Measurements from ENCODE around the gene TAF5L. TPM values are rescaled to one million over a fixed set of nuclear protein-coding genes. Genes with fewer than 3 reads are reported as not detected.
"Not testable (repeated sequence)": the region's sequence is repeated elsewhere in the genome, so short reads cannot be mapped to it uniquely, and the experiment has no call there.

Gene TAF5L
- total RNA-seq, 4 donors from 2014 or later: 7.5 to 15.7 (median 9.4) TPM

DNA sequence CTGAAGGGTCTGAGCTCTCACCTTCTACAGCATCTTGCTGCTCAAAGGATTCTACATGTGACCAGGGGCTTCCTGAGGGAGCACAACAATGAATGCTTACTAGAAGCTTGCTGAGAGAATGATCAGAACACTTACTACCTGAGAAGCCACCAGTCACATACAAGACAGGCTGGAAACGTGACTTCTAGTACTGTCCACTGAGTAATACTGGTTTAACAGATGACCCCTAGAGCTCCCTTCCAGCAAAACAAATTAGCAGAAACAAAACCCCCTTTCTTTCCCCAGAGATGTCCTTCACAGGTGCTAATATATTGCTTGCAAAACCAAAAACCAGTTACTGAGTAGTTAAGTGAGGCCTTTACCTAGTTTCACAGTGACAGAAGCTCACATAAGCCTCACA, 2.1 kb downstream of the TAF5L start:
- H3K4me3 ChIP-seq (ENCODE audit: low read depth, poor library complexity, severe bottlenecking): no peak overlapping the region
- TF ChIP-seq, protein P1, sequence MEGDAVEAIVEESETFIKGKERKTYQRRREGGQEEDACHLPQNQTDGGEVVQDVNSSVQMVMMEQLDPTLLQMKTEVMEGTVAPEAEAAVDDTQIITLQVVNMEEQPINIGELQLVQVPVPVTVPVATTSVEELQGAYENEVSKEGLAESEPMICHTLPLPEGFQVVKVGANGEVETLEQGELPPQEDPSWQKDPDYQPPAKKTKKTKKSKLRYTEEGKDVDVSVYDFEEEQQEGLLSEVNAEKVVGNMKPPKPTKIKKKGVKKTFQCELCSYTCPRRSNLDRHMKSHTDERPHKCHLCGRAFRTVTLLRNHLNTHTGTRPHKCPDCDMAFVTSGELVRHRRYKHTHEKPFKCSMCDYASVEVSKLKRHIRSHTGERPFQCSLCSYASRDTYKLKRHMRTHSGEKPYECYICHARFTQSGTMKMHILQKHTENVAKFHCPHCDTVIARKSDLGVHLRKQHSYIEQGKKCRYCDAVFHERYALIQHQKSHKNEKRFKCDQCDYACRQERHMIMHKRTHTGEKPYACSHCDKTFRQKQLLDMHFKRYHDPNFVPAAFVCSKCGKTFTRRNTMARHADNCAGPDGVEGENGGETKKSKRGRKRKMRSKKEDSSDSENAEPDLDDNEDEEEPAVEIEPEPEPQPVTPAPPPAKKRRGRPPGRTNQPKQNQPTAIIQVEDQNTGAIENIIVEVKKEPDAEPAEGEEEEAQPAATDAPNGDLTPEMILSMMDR (IDR thresholded peaks at IDR 0.05): no peak
- no peak for TF ChIP-seq POLR2A (IDR thresholded peaks at IDR 0.05)
- WGBS, 2 donors: 84 to 91% methylated on average over 1 of the region's 1 CpG
- intact Hi-C loops (cut with DNase I; ENCODE audit: low total_unique reads): no loop called here
- no peak for DNase-seq (ENCODE audit: low spot score in 2 of 2)

DNA sequence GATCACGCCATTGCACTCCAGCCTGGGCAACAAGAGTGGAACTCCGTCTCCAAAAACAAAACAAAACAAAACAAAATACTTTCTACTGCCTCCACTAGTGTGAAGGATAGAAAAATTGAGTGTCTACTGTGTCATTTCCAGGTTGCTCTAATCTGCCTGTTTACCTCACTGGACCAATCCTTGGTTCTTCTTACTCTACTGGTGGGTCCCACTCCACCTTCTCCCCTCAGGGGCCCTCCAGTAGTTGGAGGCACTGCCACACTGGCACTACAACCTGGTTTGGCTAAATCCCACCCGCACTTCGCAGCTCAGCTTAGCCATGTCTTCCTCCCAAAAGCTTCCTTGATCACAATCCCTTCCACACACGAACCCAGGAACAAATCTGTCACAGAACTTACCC, 2.7 kb downstream of the TAF5L start:
- WGBS, 2 donors: 82 to 87% methylated on average over 5 of the region's 5 CpGs
- intact Hi-C loops (cut with DNase I; ENCODE audit: low total_unique reads): no loop called here
- H3K4me3 ChIP-seq (ENCODE audit: low read depth, poor library complexity, severe bottlenecking): no peak overlapping the region
- TF ChIP-seq, protein P1 (IDR thresholded peaks at IDR 0.05): no peak
- no peak for TF ChIP-seq POLR2A (IDR thresholded peaks at IDR 0.05)
- DNase-seq (ENCODE audit: low spot score in 2 of 2): no peak

DNA sequence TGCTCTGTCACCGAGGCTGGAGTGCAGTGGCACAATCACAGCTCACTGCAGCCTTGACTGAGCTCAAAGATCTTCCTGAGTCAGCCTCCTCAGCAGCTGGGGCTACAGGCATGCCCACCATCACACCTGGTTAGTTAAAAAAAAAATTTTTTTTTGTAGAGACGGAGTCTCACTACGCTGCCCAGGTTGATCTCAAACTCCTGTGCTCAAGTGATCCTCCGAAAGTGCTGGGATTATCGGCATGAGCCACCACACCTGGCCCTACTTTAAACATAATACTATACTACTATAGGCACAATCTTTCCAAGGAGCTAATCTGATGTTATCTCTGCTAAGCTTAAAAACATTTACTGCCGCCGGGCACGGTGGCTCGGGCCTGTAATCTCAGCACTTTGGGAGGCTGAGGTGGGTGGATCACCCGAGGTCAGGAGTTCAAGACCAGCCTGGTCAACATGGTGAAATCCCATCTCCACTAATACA, 3.2 kb downstream of the TAF5L start:
- WGBS, 2 donors: 84 to 88% methylated on average over 10 of the region's 10 CpGs
- intact Hi-C loops (cut with DNase I; ENCODE audit: low total_unique reads); H3K4me3 ChIP-seq (ENCODE audit: low read depth, poor library complexity, severe bottlenecking); DNase-seq (ENCODE audit: low spot score in 2 of 2): not testable (repeated sequence)

DNA sequence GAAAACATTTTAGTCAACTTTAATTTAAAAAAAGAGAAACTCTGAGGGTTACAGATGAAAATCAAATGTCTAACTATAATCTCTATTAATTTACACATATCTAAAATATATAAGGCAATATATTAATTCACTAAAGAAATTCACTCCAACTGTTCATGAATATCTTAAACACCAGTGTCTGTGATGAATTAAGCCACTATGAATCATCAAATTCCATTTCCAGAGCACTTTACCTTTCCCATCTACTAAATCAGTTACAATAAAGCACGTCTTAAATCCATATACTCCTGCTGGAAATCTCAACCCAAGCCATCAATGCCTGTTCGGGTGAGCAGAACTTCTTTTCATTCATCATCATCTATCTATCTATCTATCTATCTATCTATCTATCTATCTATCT, 4.3 kb downstream of the TAF5L start:
- TF ChIP-seq, protein P1 (IDR thresholded peaks at IDR 0.05): no peak
- DNase-seq (ENCODE audit: low spot score in 2 of 2): no peak
- H3K4me3 ChIP-seq (ENCODE audit: low read depth, poor library complexity, severe bottlenecking): no peak overlapping the region
- intact Hi-C loops (cut with DNase I; ENCODE audit: low total_unique reads): no loop called here
- 81 to 87% methylated on average over 2 of the region's 2 CpGs for WGBS, 2 donors

DNA sequence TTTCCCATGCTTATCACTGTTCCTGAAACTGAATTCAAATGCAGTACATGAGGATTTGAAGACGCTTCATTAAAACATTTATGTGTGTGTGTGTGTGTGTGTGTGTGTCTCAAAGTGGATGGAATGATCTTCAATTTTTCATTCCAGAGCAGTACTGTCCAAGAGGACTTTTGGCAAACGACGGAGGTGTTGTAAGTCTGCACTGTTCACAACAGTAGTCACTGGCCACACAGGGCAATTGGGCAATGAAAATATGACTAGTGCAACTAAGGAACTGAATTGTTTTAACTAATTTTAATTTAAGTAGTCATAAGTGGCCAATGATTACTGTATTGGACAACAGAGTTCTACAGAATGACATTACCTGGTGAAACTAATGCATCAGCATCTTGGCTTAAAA, 5.0 kb downstream of the TAF5L start:
- TF ChIP-seq, protein P1 (IDR thresholded peaks at IDR 0.05): no peak
- TF ChIP-seq POLR2A (IDR thresholded peaks at IDR 0.05): no peak
- H3K4me3 ChIP-seq (ENCODE audit: low read depth, poor library complexity, severe bottlenecking): no peak overlapping the region
- peak in 1 of 2 donors; percentile 29 for DNase-seq (ENCODE audit: low spot score in 2 of 2)
- 73 to 84% methylated on average over 3 of the region's 3 CpGs for whole genome bisulfite sequencing, 2 donors
- intact Hi-C loops (cut with DNase I; ENCODE audit: low total_unique reads): no loop called here

DNA sequence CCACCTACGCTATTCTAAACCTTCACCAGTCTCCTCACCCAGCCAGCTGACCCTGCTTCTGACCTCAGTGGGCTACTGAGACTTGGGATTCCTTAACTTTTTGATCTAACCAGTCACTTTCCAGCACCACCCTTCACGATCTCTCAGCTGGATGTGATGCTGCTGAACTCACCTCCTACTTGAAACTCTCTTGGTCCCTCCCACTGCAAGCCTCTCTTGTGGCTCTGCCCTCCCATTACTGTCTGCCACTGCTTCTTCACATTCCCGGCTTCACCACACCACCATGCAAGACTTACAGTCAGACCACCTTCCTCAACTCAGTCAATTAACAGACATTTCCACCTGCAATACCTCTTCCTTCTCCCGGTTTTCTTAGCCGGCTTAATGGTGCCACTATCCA, 6.3 kb downstream of the TAF5L start:
- intact Hi-C loops (cut with DNase I; ENCODE audit: low total_unique reads): no loop called here
- DNase-seq (ENCODE audit: low spot score in 2 of 2): no peak
- no peak overlapping the region for H3K4me3 ChIP-seq (ENCODE audit: low read depth, poor library complexity, severe bottlenecking)
- TF ChIP-seq POLR2A (IDR thresholded peaks at IDR 0.05): no peak
- WGBS, 2 donors: 91 to 95% methylated on average over 5 of the region's 5 CpGs

DNA sequence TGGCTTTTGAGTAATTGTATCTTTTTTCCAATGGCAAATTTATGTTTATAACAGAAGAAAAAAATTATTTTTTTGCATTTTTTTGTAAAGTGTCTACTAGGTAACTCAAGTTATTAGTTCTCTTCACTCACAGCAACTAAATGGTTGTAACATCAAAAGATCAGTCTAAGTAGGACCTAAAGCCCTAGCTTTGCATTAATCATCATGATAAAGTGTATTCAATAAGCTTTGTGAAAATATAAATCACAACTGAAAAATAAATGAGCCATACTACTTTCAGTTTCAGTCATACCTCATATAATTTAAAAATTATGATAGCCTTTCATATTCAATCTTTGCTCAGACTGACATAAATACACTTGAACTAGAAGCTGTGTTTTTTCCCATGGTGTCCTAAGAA, 6.9 kb downstream of the TAF5L start:
- DNase-seq (ENCODE audit: low spot score in 2 of 2): no peak
- no peak overlapping the region for H3K4me3 ChIP-seq (ENCODE audit: low read depth, poor library complexity, severe bottlenecking)
- TF ChIP-seq, protein P1 (IDR thresholded peaks at IDR 0.05): no peak
- no peak for TF ChIP-seq POLR2A (IDR thresholded peaks at IDR 0.05)
- intact Hi-C loops (cut with DNase I; ENCODE audit: low total_unique reads): no loop called here
